MM.1S (cell line): Measurements from ENCODE around the gene POU2AF3.

ENCODE experiments used
- DNase-seq: peaks from one replicate; pipeline ENCODE4 v3.0.0-alpha.2; 2015
- H2AFZ ChIP-seq: fragments of 300-600 bp; sonication (generic); 2 replicates; pipeline ENCODE4 v1.6.0; 2016; ENCODE audit warnings: antibody characterized with exemption, low read length
- H3F3A ChIP-seq: fragments of 300-600 bp; sonication (generic); 2 replicates; pipeline ENCODE4 v1.6.1; 2016; ENCODE audit warnings: mild to moderate bottlenecking, antibody characterized with exemption, low read length, moderate library complexity, mixed read lengths; ENCODE audit not compliant: insufficient read depth
- H3K27ac ChIP-seq: fragments of 300-600 bp; sonication (generic); 2 replicates; pipeline ENCODE4 v1.5.1; 2016; ENCODE audit warnings: mild to moderate bottlenecking, low read length
- H3K27me3 ChIP-seq: fragments of 300-600 bp; sonication (generic); replicated peaks from 2 replicates; pipeline ENCODE4 v1.6.0; 2016; ENCODE audit warnings: low read length; ENCODE audit not compliant: insufficient read depth
- H3K36me3 ChIP-seq: fragments of 300-600 bp; sonication (generic); replicated peaks from 2 replicates; pipeline ENCODE4 v1.6.1; 2016; ENCODE audit warnings: mild to moderate bottlenecking, low read length, mixed read lengths; ENCODE audit not compliant: insufficient read depth
- H3K4me1 ChIP-seq: fragments of 300-600 bp; sonication (generic); 2 replicates; pipeline ENCODE4 v1.6.1; 2016; ENCODE audit warnings: low read length, mixed read lengths
- H3K4me2 ChIP-seq: fragments of 300-600 bp; sonication (generic); 2 replicates; pipeline ENCODE4 v1.6.0; 2016; ENCODE audit warnings: low read depth, low read length
- H3K4me3 ChIP-seq: fragments of 300-600 bp; sonication (generic); 2 replicates; pipeline ENCODE4 v1.5.1; 2016; ENCODE audit warnings: low read length, mixed read lengths
- H3K79me2 ChIP-seq: fragments of 300-600 bp; sonication (generic); 2 replicates; pipeline ENCODE4 v1.6.1; 2016; ENCODE audit warnings: mixed run types, low read length, mixed read lengths
- H3K9ac ChIP-seq: fragments of 300-600 bp; sonication (generic); 2 replicates; pipeline ENCODE4 v1.6.1; 2016; ENCODE audit warnings: low read length, mixed read lengths
- H3K9me2 ChIP-seq: fragments of 300-600 bp; sonication (generic); replicated peaks from 2 replicates; pipeline ENCODE4 v1.6.1; 2016; ENCODE audit warnings: mild to moderate bottlenecking, low read length, mixed read lengths; ENCODE audit not compliant: insufficient read depth
- H3K9me3 ChIP-seq: fragments of 300-600 bp; sonication (generic); replicated peaks from 2 replicates; pipeline ENCODE4 v1.6.1; 2016; ENCODE audit warnings: mild to moderate bottlenecking, low read length, mixed read lengths; ENCODE audit not compliant: insufficient read depth
- H4K20me1 ChIP-seq: fragments of 300-600 bp; sonication (generic); 2 replicates; pipeline ENCODE4 v1.6.1; 2016; ENCODE audit warnings: mild to moderate bottlenecking, low read length, moderate library complexity, mixed read lengths; ENCODE audit not compliant: insufficient read depth
- CTCF ChIP-seq: fragments of 300-600 bp; sonication (generic); IDR thresholded peaks from 2 replicates; pipeline ENCODE4 v1.5.1; 2016; ENCODE audit warnings: antibody characterized with exemption, low read length, mixed read lengths
- EZH2 ChIP-seq: fragments of 300-600 bp; sonication (generic); optimal IDR thresholded peaks from 2 replicates; pipeline ENCODE3; 2017; ENCODE audit warnings: low read depth, mild to moderate bottlenecking, antibody characterized with exemption, low read length, mixed read lengths
- EZH2phosphoT487 ChIP-seq: fragments of 300-600 bp; sonication (generic); IDR thresholded peaks from 2 replicates; pipeline ENCODE4 v1.6.1; 2018; ENCODE audit warnings: antibody characterized with exemption, low read length

POU2AF3 gene, protein sequence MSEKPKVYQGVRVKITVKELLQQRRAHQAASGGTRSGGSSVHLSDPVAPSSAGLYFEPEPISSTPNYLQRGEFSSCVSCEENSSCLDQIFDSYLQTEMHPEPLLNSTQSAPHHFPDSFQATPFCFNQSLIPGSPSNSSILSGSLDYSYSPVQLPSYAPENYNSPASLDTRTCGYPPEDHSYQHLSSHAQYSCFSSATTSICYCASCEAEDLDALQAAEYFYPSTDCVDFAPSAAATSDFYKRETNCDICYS

GRCh38 chr11:111298413-111299100 is at the start of gene POU2AF3:
Gene POU2AF3 (plus strand): TSS chr11:111298546. CDS start chr11:111298582, 36 bp downstream.
- Histone ChIP-seq H3K4me2 (no peak within 1 kb of the TSS), H4K20me1 (no peaks in the 10 kb centered on the region), H3K9me2 (no peaks in the 10 kb centered on the region), H3K9ac (no peak within 1 kb of the TSS), H3K4me1 (no peaks in the 10 kb centered on the region), H3K79me2 (no peaks in the 10 kb centered on the region), H3K27ac (no peak within 1 kb of the TSS), H3K27me3 (no peaks in the 10 kb centered on the region), H3K4me3 (no peak within 1 kb of the TSS), H3F3A (no peaks in the 10 kb centered on the region), H2AFZ (no peak within 1 kb of the TSS), H3K36me3 (no peaks in the 10 kb centered on the region), H3K9me3 (no peaks in the 10 kb centered on the region)
- DNase-seq = no peak
- TF ChIP-seq CTCF (no peak), EZH2phosphoT487 (no peak), EZH2 (no peak)

DNA sequence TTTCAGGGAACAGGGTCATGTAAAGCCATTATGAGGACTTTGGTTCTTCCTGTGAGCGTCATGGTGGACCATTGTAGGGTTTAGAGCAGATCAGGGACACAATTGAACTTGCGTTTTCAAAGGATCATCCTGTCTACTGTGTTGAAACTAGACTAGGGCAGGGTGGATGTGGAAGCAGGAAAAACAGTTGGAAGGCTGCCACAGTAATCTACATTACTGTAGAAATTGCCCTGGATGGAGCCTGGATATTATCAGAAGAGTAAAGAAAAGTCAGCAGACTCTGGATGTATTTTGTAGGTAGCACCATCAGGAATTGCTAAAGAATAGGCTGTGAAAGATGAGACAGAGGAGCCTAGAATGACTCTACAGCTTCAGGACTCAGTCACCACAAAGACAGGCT is 47.4 kb upstream of the POU2AF3 start:
- Histone ChIP-seq H3K4me1 (0 out of 2 replicates have a peak, but pooled peaks cover 4% of the 10 kb centered on the region), H2AFZ (no peak overlapping the region), H3K9me2 (no peaks in the 10 kb centered on the region), H3K27me3 (no peaks in the 10 kb centered on the region), H3K79me2 (no peaks in the 10 kb centered on the region), H3K4me3 (no peak overlapping the region), H3K9me3 (no peaks in the 10 kb centered on the region), H3K36me3 (no peaks in the 10 kb centered on the region), H3K9ac (no peak overlapping the region), H4K20me1 (no peaks in the 10 kb centered on the region), H3F3A (no peaks in the 10 kb centered on the region), H3K27ac (no peak overlapping the region), H3K4me2 (no peak overlapping the region)
- no peak for DNase-seq
- no peak for TF ChIP-seq EZH2phosphoT487
- TF ChIP-seq CTCF = no peak
- no peak for TF ChIP-seq EZH2

GRCh38 chr11:111253131-111253530 is 45.2 kb upstream of the POU2AF3 start:
- H3K9me2 ChIP-seq = no peaks in the 10 kb centered on the region
- H4K20me1 ChIP-seq = no peaks in the 10 kb centered on the region
- no peaks in the 10 kb centered on the region for H3F3A ChIP-seq
- H3K79me2 ChIP-seq = no peaks in the 10 kb centered on the region
- no peaks in the 10 kb centered on the region for H3K27me3 ChIP-seq
- TF ChIP-seq EZH2 (no peak), CTCF (no peak), EZH2phosphoT487 (no peak)
- no peak overlapping the region for H3K9ac ChIP-seq
- H3K27ac ChIP-seq = no peak overlapping the region
- no peak for DNase-seq
- no peaks in the 10 kb centered on the region for H3K9me3 ChIP-seq
- no peak overlapping the region for H3K4me2 ChIP-seq
- 0 out of 2 replicates have a peak, but pooled peaks cover 4% of the 10 kb centered on the region for H3K4me1 ChIP-seq
- H2AFZ ChIP-seq = no peak overlapping the region
- H3K4me3 ChIP-seq = no peak overlapping the region
- H3K36me3 ChIP-seq = no peaks in the 10 kb centered on the region
